ENCODE measurements around the gene KLF1. TPM values are rescaled to one million over a fixed set of nuclear protein-coding genes. Genes with fewer than 3 reads are reported as not detected.
"Not testable (repeated sequence)": the region's sequence is repeated elsewhere in the genome, so short reads cannot be mapped to it uniquely, and the experiment has no call there.

The KLF1 gene
- total RNA-seq, 2 donors from 2014 or later = 0.52 to 0.89 TPM

- Mint-ChIP-seq H3K36me3 (no peaks in the 10 kb centered on the region), H3K27ac (no peak overlapping the region), H3K9me3 (no peaks in the 10 kb centered on the region), H3K4me1 (ENCODE audit: low read depth in 2 of 2) (peaks cover 8 to 14% of the 10 kb centered on the region in 2 donors), H3K4me3 (peak overlapping the region; percentile 48), H3K27me3 (peaks cover 0 to 2% of the 10 kb centered on the region in 2 donors)
- peak; percentile 74 to 87 for ATAC-seq
- peak; percentile 80 for DNase-seq (ENCODE audit: low spot score)
Observed at GRCh38 chr19:12867120-12868099, 19.6 kb downstream of the KLF1 start.

- no peaks in the 10 kb centered on the region for H3K36me3 Mint-ChIP-seq
- no peaks in the 10 kb centered on the region for H3K9me3 Mint-ChIP-seq
- peak overlapping the region; percentile 48 for H3K4me3 Mint-ChIP-seq
- peak overlapping the region in 1 of 2 donors; percentile 50 for H3K27ac Mint-ChIP-seq
- DNase-seq (ENCODE audit: low spot score) (peak; percentile 39), ATAC-seq (no peak)
- peaks cover 0 to 2% of the 10 kb centered on the region in 2 donors for H3K27me3 Mint-ChIP-seq
- H3K4me1 Mint-ChIP-seq (ENCODE audit: low read depth in 2 of 2) = peaks cover 8% of the 10 kb centered on the region in 2 donors
Observed at GRCh38 chr19:12866416-12867119, 20.4 kb downstream of the KLF1 start.

GRCh38 chr19:12865746-12866415 lies 21.1 kb downstream of the KLF1 start:
- DNase-seq (ENCODE audit: low spot score) (no peak), ATAC-seq (no peak)
- Mint-ChIP-seq H3K27me3 (peaks cover 0 to 2% of the 10 kb centered on the region in 2 donors), H3K4me1 (ENCODE audit: low read depth in 2 of 2) (peaks cover 8% of the 10 kb centered on the region in 2 donors), H3K27ac (peak overlapping the region in 1 of 2 donors; percentile 50), H3K4me3 (peak overlapping the region; percentile 48), H3K9me3 (no peaks in the 10 kb centered on the region), H3K36me3 (no peaks in the 10 kb centered on the region)

GRCh38 chr19:12864721-12865715 lies 22.0 kb downstream of the KLF1 start:
- peaks cover 8% of the 10 kb centered on the region in 2 donors for H3K4me1 Mint-ChIP-seq (ENCODE audit: low read depth in 2 of 2)
- H3K36me3 Mint-ChIP-seq = no peaks in the 10 kb centered on the region
- no peak overlapping the region for H3K4me3 Mint-ChIP-seq
- DNase-seq (ENCODE audit: low spot score) = peak; percentile 25
- no peaks in the 10 kb centered on the region for H3K9me3 Mint-ChIP-seq
- H3K27me3 Mint-ChIP-seq = peaks cover 0 to 2% of the 10 kb centered on the region in 2 donors
- no peak for ATAC-seq
- H3K27ac Mint-ChIP-seq = no peak overlapping the region

GRCh38 chr19:12864143-12864542 lies 22.9 kb downstream of the KLF1 start:
- peaks cover 8% of the 10 kb centered on the region in 2 donors for H3K4me1 Mint-ChIP-seq (ENCODE audit: low read depth in 2 of 2)
- no peak overlapping the region for H3K4me3 Mint-ChIP-seq
- no peak overlapping the region for H3K27ac Mint-ChIP-seq
- DNase-seq (ENCODE audit: low spot score) (peak; percentile 46), ATAC-seq (no peak)
- peaks cover 0 to 2% of the 10 kb centered on the region in 2 donors for H3K27me3 Mint-ChIP-seq
- no peaks in the 10 kb centered on the region for H3K36me3 Mint-ChIP-seq
- H3K9me3 Mint-ChIP-seq = no peaks in the 10 kb centered on the region

DNA sequence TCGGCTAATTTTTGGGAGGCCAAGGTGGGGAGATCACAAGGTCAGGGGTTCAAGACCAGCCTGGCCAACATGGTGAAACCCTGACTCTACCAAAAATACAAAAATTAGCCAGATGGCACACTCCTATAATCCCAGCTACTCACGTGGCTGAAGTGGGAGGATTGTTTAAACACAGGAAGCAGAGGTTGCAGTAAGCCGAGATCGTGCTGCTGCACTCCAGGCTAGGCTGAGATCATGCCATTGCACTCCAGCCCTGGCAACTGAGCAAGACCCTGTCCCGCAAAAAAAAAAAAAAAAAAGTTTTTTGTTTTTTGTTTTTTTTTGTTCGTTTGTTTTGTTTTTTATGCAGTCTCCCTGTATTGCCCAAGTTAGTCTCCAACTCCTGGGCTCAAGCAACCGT lies 27.5 kb downstream of the KLF1 start:
- ATAC-seq = no peak
- H3K4me3 Mint-ChIP-seq = no peak overlapping the region
- H3K36me3 Mint-ChIP-seq = no peaks in the 10 kb centered on the region
- H3K27ac Mint-ChIP-seq = no peak overlapping the region
- no peaks in the 10 kb centered on the region for H3K9me3 Mint-ChIP-seq
- no peak for DNase-seq (ENCODE audit: low spot score)
- no peaks in the 10 kb centered on the region for H3K4me1 Mint-ChIP-seq (ENCODE audit: low read depth in 2 of 2)
- no peaks in the 10 kb centered on the region for H3K27me3 Mint-ChIP-seq

- Mint-ChIP-seq H3K9me3 (no peaks in the 10 kb centered on the region), H3K36me3 (no peaks in the 10 kb centered on the region), H3K27ac (no peak overlapping the region), H3K4me3 (no peak overlapping the region), H3K27me3 (no peaks in the 10 kb centered on the region), H3K4me1 (ENCODE audit: low read depth in 2 of 2) (no peaks in the 10 kb centered on the region)
- ATAC-seq (no peak), DNase-seq (ENCODE audit: low spot score) (no peak)
Observed at GRCh38 chr19:12858041-12858928, 28.7 kb downstream of the KLF1 start.

DNA sequence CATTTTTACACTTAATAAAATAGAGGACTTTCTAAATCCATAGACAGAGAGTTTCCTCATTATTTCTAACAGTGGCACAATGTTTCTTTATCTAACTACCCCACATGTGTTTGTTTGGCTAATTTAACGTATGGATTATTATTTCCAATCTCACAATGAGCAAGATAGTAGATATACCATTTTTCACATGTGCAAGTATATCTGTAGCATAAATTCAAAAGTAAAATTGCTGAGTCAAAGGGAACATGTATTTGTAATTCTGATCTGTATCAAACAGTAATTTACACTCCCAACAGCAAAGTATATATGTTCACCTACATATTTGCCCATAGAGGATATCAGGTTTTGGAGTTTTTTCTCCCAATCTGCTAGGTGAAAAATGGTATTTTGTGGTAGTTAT lies 30.3 kb downstream of the KLF1 start:
- Mint-ChIP-seq H3K27ac (no peak overlapping the region), H3K4me1 (ENCODE audit: low read depth in 2 of 2) (no peaks in the 10 kb centered on the region), H3K36me3 (no peaks in the 10 kb centered on the region), H3K27me3 (no peaks in the 10 kb centered on the region), H3K4me3 (no peak overlapping the region), H3K9me3 (no peaks in the 10 kb centered on the region)
- no peak for DNase-seq (ENCODE audit: low spot score)
- ATAC-seq = no peak

DNA sequence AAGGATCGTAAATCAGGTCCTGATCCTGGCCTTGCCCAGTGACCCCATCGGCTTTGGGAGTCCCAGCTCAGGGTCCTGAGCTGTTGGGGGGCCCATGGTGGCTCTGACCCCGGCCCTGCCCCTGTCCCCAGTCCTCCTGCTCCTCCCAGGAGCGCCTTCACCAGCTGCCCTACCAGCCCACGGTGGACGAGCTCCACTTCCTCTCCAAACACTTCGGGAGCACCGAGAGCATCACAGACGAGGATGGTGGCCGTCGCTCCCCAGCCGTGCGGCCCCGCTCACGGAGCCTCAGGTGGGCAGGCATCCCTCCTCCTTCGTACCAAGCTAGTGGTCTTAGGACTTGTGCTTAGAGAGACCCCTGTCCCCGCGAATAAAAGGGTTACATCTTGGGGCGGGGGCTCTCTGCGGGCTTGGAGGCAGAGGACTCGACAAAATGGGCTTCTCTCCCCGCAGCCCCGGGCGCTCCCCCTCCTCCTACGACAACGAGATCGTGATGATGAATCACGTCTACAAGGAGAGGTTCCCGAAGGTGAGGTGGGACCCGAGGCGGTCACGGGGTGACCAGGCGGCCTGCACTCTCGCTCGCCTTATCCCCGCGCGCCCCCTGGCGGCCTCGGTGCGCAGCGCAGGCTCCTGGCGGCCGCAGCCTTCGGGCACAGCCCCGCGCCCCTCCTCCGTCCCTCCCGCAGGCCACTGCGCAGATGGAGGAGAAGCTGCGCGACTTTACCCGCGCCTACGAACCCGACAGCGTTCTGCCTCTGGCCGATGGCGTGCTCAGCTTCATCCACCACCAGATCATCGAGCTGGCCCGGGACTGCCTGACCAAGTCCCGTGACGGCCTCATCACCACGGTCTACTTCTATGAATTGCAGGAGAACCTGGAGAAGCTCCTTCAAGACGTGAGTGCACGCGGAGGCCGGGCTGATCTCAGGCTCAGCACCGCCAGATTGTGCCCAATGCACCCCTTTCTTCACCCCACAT lies 39.6 kb downstream of the KLF1 start:
- DNase-seq (ENCODE audit: low spot score) (peak; percentile 84), ATAC-seq (peak; percentile 95 to 96)
- no peaks in the 10 kb centered on the region for H3K9me3 Mint-ChIP-seq
- peaks cover 0 to 9% of the 10 kb centered on the region in 2 donors for H3K4me1 Mint-ChIP-seq (ENCODE audit: low read depth in 2 of 2)
- no peak overlapping the region for H3K27ac Mint-ChIP-seq
- peaks cover 15 to 22% of the 10 kb centered on the region in 2 donors for H3K27me3 Mint-ChIP-seq
- no peak overlapping the region for H3K4me3 Mint-ChIP-seq
- no peaks in the 10 kb centered on the region for H3K36me3 Mint-ChIP-seq

- H3K27me3 Mint-ChIP-seq = peaks cover 20 to 30% of the 10 kb centered on the region in 2 donors
- not testable (repeated sequence) for H3K4me1 Mint-ChIP-seq (ENCODE audit: low read depth in 2 of 2); H3K27ac Mint-ChIP-seq; H3K4me3 Mint-ChIP-seq; H3K36me3 Mint-ChIP-seq; ATAC-seq; DNase-seq (ENCODE audit: low spot score); H3K9me3 Mint-ChIP-seq
Observed at GRCh38 chr19:12846613-12847012, 40.4 kb downstream of the KLF1 start.

- DNase-seq (ENCODE audit: low spot score) (no peak), ATAC-seq (no peak)
- H3K27ac Mint-ChIP-seq = no peak overlapping the region
- no peaks in the 10 kb centered on the region for H3K9me3 Mint-ChIP-seq
- H3K27me3 Mint-ChIP-seq = peaks cover 37 to 53% of the 10 kb centered on the region in 2 donors
- H3K36me3 Mint-ChIP-seq = peaks cover 9% of the 10 kb centered on the region
- peaks cover 19 to 21% of the 10 kb centered on the region in 2 donors for H3K4me1 Mint-ChIP-seq (ENCODE audit: low read depth in 2 of 2)
- no peak overlapping the region for H3K4me3 Mint-ChIP-seq
Observed at GRCh38 chr19:12843999-12844732, 42.8 kb downstream of the KLF1 start.

Data from natural killer cell treated with Interleukin-12 subunit alpha and Interleukin-12 subunit beta and Interleukin-15 and Interleukin-18, amount 100 ng/mL, for 72 hours (primary cell).